ENCODE measurements around the gene CXCL8.

DNA sequence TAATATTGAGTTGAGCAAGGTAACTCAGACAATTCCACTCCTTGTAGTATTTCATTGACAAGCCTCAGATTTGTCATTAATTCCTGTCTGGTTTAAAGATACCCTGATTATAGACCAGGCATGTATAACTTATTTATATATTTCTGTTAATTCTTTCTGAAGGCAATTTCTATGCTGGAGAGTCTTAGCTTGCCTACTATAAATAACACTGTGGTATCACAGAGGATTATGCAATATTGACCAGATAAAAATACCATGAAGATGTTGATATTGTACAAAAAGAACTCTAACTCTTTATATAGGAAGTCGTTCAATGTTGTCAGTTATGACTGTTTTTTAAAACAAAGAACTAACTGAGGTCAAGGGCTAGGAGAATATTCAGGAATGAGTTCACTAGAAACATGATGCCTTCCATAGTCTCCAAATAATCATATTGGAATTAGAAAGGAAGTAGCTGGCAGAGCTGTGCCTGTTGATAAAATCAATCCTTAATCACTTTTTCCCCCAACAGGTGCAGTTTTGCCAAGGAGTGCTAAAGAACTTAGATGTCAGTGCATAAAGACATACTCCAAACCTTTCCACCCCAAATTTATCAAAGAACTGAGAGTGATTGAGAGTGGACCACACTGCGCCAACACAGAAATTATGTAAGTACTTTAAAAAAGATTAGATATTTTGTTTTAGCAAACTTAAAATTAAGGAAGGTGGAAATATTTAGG is 821 bp downstream of the CXCL8 start:
- TF ChIP-seq EZH2 (IDR thresholded peaks at IDR 0.05; ENCODE audit: insufficient read depth, poor library complexity, severe bottlenecking): no peak
- no peak for TF ChIP-seq EZH2phosphoT487 (IDR thresholded peaks at IDR 0.05; ENCODE audit: insufficient read depth, low read depth)

All from GM23248 (cell line).